KMS-11 (cell line): ENCODE data around the gene SSBP1.
A peak's percentile ranks its signal among the peaks of the same experiment; 100 is the strongest.

Experiments
- H2AFZ ChIP-seq: fragments of 200-600 bp; sonication (generic); 2 replicates; pipeline ENCODE4 v1.6.1; 2016; ENCODE audit warnings: antibody characterized with exemption, mixed run types, low read depth
- H3K27ac ChIP-seq: fragments of 200-600 bp; sonication (generic); 2 replicates; pipeline ENCODE4 v1.6.1; 2016; ENCODE audit warnings: mild to moderate bottlenecking, mixed run types
- H3K27me3 ChIP-seq: fragments of 200-600 bp; sonication (generic); 2 replicates; pipeline ENCODE4 v1.6.1; 2017; ENCODE audit warnings: mild to moderate bottlenecking, low read depth, mixed run types, moderate library complexity; ENCODE audit not compliant: insufficient read depth
- H3K36me3 ChIP-seq: fragments of 200-600 bp; sonication (generic); 2 replicates; pipeline ENCODE4 v1.6.1; 2017; ENCODE audit warnings: mild to moderate bottlenecking, mixed run types; ENCODE audit not compliant: insufficient read depth
- H3K4me1 ChIP-seq: fragments of 200-600 bp; sonication (generic); 2 replicates; pipeline ENCODE4 v1.6.1; 2016; ENCODE audit warnings: mild to moderate bottlenecking, low read depth, mixed run types; ENCODE audit not compliant: poor library complexity, severe bottlenecking
- H3K4me2 ChIP-seq: fragments of 200-600 bp; sonication (generic); 2 replicates; pipeline ENCODE4 v1.7.0; 2016; ENCODE audit warnings: mild to moderate bottlenecking, mixed run types
- H3K4me3 ChIP-seq: fragments of 200-600 bp; sonication (generic); IDR thresholded peaks from 2 replicates; pipeline ENCODE4 v1.6.1; 2017; ENCODE audit warnings: low read depth, low read length, mixed read lengths; ENCODE audit not compliant: insufficient read depth
- H3K79me2 ChIP-seq: fragments of 200-600 bp; sonication (generic); 2 replicates; pipeline ENCODE4 v1.6.1; 2016; ENCODE audit warnings: low read depth, mixed run types; ENCODE audit not compliant: insufficient read depth
- H3K9ac ChIP-seq: fragments of 200-600 bp; sonication (generic); 2 replicates; pipeline ENCODE4 v1.6.1; 2016; ENCODE audit warnings: mild to moderate bottlenecking, mixed run types
- H4K20me1 ChIP-seq: fragments of 200-600 bp; sonication (generic); 2 replicates; pipeline ENCODE4 v1.6.1; 2016; ENCODE audit warnings: mild to moderate bottlenecking, mixed run types; ENCODE audit not compliant: insufficient read depth
- TF ChIP-seq, protein P1 (sequence below): fragments of 200-600 bp; sonication (generic); conservative IDR thresholded peaks from 2 replicates; pipeline ENCODE4 v1.6.1; 2017; ENCODE audit warnings: low read depth, mild to moderate bottlenecking, antibody characterized with exemption, low read length, moderate library complexity, mixed read lengths

The SSBP1 gene

DNA sequence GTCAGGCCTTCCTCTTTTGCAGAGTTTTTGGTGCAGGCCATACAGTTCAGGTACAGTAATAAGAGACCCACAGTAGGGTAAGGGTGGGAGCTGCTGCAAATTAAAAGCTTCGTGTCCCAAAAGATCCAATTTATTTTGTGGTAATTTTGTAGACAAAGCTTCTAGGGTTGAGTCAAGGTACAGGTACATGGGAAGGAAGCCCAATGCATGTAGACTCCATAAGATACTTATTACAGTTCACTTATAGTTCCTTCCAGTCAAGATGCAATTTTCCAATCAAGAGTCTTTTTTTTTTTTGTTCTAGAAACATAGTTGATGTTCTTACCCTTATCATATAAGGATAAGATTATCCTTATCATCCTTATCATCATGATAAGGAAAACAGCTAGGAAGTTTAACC is 38.2 kb downstream of the SSBP1 start, which contains the start of gene TAS2R4:
Gene TAS2R4 (plus strand): TSS at position 301 of the 400 bp plus-strand sequence. CDS start 1,815 bp downstream, outside the sequence.
- TF ChIP-seq, protein P1, sequence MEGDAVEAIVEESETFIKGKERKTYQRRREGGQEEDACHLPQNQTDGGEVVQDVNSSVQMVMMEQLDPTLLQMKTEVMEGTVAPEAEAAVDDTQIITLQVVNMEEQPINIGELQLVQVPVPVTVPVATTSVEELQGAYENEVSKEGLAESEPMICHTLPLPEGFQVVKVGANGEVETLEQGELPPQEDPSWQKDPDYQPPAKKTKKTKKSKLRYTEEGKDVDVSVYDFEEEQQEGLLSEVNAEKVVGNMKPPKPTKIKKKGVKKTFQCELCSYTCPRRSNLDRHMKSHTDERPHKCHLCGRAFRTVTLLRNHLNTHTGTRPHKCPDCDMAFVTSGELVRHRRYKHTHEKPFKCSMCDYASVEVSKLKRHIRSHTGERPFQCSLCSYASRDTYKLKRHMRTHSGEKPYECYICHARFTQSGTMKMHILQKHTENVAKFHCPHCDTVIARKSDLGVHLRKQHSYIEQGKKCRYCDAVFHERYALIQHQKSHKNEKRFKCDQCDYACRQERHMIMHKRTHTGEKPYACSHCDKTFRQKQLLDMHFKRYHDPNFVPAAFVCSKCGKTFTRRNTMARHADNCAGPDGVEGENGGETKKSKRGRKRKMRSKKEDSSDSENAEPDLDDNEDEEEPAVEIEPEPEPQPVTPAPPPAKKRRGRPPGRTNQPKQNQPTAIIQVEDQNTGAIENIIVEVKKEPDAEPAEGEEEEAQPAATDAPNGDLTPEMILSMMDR: no peak
- Histone ChIP-seq H3K27ac (no peak within 1 kb of the TSS), H3K79me2 (no peaks in the 10 kb centered on the region), H3K4me1 (no peaks in the 10 kb centered on the region), H3K36me3 (no peaks in the 10 kb centered on the region), H2AFZ (no peak within 1 kb of the TSS), H3K9ac (no peak within 1 kb of the TSS), H3K4me3 (no peak within 1 kb of the TSS), H3K4me2 (no peak within 1 kb of the TSS), H3K27me3 (no peaks in the 10 kb centered on the region), H4K20me1 (no peaks in the 10 kb centered on the region)

DNA sequence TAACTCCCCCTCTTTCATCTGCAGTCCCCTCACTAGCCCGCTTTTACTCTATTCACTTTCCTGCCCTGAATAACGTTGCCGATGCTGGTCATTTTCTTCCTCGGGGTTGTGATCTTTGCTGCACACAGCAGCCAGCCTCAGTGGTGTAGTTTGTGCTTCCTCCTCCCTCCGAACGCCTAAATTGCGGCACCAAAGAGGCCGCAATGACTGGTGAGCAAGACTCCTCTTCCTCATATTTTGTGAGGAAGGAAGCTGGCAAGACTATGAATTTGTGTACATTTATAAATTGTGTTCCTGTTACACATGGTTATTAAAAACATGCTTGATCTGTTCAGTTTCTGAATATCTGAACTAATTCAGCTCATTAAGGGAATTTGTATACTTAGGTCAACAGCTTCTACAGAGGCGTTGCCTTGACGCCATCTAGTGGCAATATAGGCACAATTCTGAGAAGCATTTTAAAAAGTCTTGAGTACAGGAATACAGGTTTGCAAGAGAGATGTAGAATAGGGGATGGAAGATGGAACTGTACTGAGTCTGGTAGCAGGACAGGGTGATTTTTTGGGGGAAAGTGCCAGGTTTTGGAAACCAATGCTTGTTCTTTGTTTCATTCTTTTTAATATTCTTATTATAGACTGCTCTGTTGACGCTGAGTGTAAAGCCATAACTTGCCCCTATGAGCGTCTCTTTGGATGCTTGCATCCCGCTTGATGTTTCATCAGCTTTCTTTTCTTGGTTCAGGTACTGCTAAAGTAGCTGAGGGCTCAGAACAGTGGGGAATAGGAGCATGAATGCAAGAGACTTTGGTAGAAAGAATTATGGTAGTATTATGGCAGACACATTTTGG is 47.8 kb downstream of the SSBP1 start:
- no peak overlapping the region for H3K9ac ChIP-seq
- no peaks in the 10 kb centered on the region for H3K27me3 ChIP-seq
- H3K4me1 ChIP-seq: no peaks in the 10 kb centered on the region
- no peaks in the 10 kb centered on the region for H4K20me1 ChIP-seq
- H3K27ac ChIP-seq: no peak overlapping the region
- H3K4me2 ChIP-seq: no peak overlapping the region
- no peaks in the 10 kb centered on the region for H3K36me3 ChIP-seq
- no peaks in the 10 kb centered on the region for H3K79me2 ChIP-seq
- TF ChIP-seq, protein P1: peak; percentile 95
- H2AFZ ChIP-seq: no peak overlapping the region
- H3K4me3 ChIP-seq: no peak overlapping the region

DNA sequence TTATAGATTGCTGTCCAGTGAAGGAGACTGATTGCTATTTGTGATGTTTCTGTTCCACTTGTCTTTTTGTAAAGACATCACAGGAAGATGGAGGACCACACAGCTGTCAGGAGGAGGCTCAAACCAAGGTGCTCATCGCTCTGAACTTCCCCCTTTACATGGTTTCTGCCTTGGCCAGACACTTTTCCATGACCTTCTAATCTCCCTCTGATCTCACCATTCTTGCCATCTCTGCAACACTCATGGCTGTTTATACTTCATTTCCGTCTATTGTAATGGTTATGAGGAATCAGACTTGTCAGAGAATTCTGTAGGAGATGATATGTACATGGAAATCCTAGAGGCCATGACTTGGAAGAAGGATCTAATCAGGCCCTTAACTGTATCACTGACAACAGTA is 50.1 kb downstream of the SSBP1 start:
- H3K9ac ChIP-seq: no peak overlapping the region
- H3K36me3 ChIP-seq: no peaks in the 10 kb centered on the region
- no peak overlapping the region for H3K4me2 ChIP-seq
- TF ChIP-seq, protein P1: no peak
- no peak overlapping the region for H2AFZ ChIP-seq
- H3K27ac ChIP-seq: no peak overlapping the region
- no peaks in the 10 kb centered on the region for H3K79me2 ChIP-seq
- H3K4me1 ChIP-seq: no peaks in the 10 kb centered on the region
- no peaks in the 10 kb centered on the region for H4K20me1 ChIP-seq
- no peaks in the 10 kb centered on the region for H3K27me3 ChIP-seq
- no peak overlapping the region for H3K4me3 ChIP-seq

DNA sequence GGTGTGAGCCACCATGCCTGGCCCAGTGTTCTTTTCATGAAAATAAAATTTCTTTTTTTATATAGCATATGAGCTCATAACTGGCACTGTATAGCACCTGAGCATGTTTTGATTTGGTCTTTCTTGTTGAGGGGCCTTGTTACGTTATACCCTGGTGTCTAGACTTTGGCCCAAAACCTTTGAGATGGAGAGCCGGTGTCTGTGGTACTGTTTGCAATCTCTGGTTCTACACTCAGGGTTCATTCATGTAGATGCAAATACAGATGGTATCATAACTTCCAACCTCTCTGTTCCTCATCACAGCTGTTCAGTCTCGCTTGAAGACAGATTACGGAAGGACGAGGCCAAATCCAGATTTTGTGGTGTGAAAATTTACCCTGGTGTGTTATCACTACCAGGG is 51.8 kb downstream of the SSBP1 start, which contains the start of gene TAS2R5:
Gene TAS2R5 (plus strand): TSS at position 301 of the 400 bp plus-strand sequence. CDS start 145 bp downstream, outside the sequence.
- Histone ChIP-seq H3K4me2 (no peak within 1 kb of the TSS), H4K20me1 (no peaks in the 10 kb centered on the region), H3K4me1 (no peaks in the 10 kb centered on the region), H2AFZ (no peak within 1 kb of the TSS), H3K27me3 (no peaks in the 10 kb centered on the region), H3K36me3 (no peaks in the 10 kb centered on the region), H3K79me2 (no peaks in the 10 kb centered on the region), H3K9ac (no peak within 1 kb of the TSS), H3K4me3 (no peak within 1 kb of the TSS), H3K27ac (no peak within 1 kb of the TSS)
- TF ChIP-seq, protein P1: no peak
